H7 (cell line): ENCODE data around the gene HCFC1R1. TPM values are rescaled to one million over a fixed set of nuclear protein-coding genes. Genes with fewer than 3 reads are reported as not detected.

Experiments
- DNase-seq: peaks from one replicate; pipeline ENCODE4 v3.0.0; 2012
- H3K27me3 ChIP-seq: 2 replicates; pipeline ENCODE4 v1.6.0; 2011; ENCODE audit warnings: mild to moderate bottlenecking, low read length; ENCODE audit not compliant: control insufficient read depth, insufficient read depth
- H3K36me3 ChIP-seq: replicated peaks from 2 replicates; pipeline ENCODE4 v1.5.1; 2011; ENCODE audit warnings: low read length; ENCODE audit not compliant: control insufficient read depth, insufficient read depth
- H3K4me3 ChIP-seq: 2 replicates; pipeline ENCODE4 v1.5.1; 2011; ENCODE audit warnings: low read depth, mild to moderate bottlenecking, control low read depth, low read length, moderate library complexity; ENCODE audit not compliant: insufficient read depth
- total RNA-seq: library from RNA; depleted of rRNA; stranded (reverse); fragments of >200 nt; shearing (Covaris generic); gene quantifications from 2 replicates; pipeline ENCODE4 v1.2.3, GENCODE V29; 2014

The HCFC1R1 gene
- total RNA-seq, 1 experiment from 2014 or later, result 156 TPM

GRCh38 chr16:3030222-3031212 lies 6.8 kb upstream of the HCFC1R1 start:
- peaks cover 22% of the 10 kb centered on the region for H3K27me3 ChIP-seq
- DNase-seq, result peak; percentile 51

GRCh38 chr16:3029491-3030221 lies 5.9 kb upstream of the HCFC1R1 start:
- Histone ChIP-seq H3K27me3 (peaks cover 19% of the 10 kb centered on the region), H3K36me3 (peaks cover 13% of the 10 kb centered on the region), H3K4me3 (no peak overlapping the region)
- DNase-seq, result peak; percentile 63

More at GRCh38 chr16:3030222-3031212, 6.8 kb upstream of the HCFC1R1 start:
- Histone ChIP-seq H3K4me3 (no peak overlapping the region), H3K36me3 (peaks cover 13% of the 10 kb centered on the region)

GRCh38 chr16:3028716-3029319 lies 5.1 kb upstream of the HCFC1R1 start:
- Histone ChIP-seq H3K4me3 (no peak overlapping the region), H3K27me3 (peaks cover 19% of the 10 kb centered on the region)
- peak; percentile 36 for DNase-seq

GRCh38 chr16:3027983-3028715 lies 4.4 kb upstream of the HCFC1R1 start:
- no peak overlapping the region for H3K4me3 ChIP-seq
- peaks cover 19% of the 10 kb centered on the region for H3K27me3 ChIP-seq
- peaks cover 13% of the 10 kb centered on the region for H3K36me3 ChIP-seq
- peak; percentile 99 for DNase-seq

More at GRCh38 chr16:3028716-3029319, 5.1 kb upstream of the HCFC1R1 start:
- H3K36me3 ChIP-seq, result peaks cover 13% of the 10 kb centered on the region

GRCh38 chr16:3027489-3027795 lies 3.7 kb upstream of the HCFC1R1 start:
- Histone ChIP-seq H3K4me3 (no peak overlapping the region), H3K36me3 (peaks cover 13% of the 10 kb centered on the region), H3K27me3 (peaks cover 19% of the 10 kb centered on the region)
- peak; percentile 54 for DNase-seq

GRCh38 chr16:3026609-3027488 lies 3.1 kb upstream of the HCFC1R1 start:
- peaks cover 14% of the 10 kb centered on the region for H3K36me3 ChIP-seq
- peaks cover 19% of the 10 kb centered on the region for H3K27me3 ChIP-seq
- no peak for DNase-seq
- H3K4me3 ChIP-seq, result no peak overlapping the region

GRCh38 chr16:3026003-3026378 lies 2.2 kb upstream of the HCFC1R1 start:
- DNase-seq, result no peak
- Histone ChIP-seq H3K4me3 (no peak overlapping the region), H3K27me3 (peaks cover 19% of the 10 kb centered on the region), H3K36me3 (peaks cover 14% of the 10 kb centered on the region)

- Histone ChIP-seq H3K27me3 (peaks cover 17% of the 10 kb centered on the region), H3K4me3 (no peak overlapping the region), H3K36me3 (peaks cover 14% of the 10 kb centered on the region)
- DNase-seq, result no peak
Observed at GRCh38 chr16:3025032-3026002, 1.6 kb upstream of the HCFC1R1 start.

- Histone ChIP-seq H3K27me3 (no peaks in the 10 kb centered on the region), H3K36me3 (peaks cover 14% of the 10 kb centered on the region), H3K4me3 (peak overlapping the region; percentile 77)
- DNase-seq, result no peak
Observed at GRCh38 chr16:3023415-3023668, 400 bp downstream of the HCFC1R1 start.

GRCh38 chr16:3022684-3023414 lies 893 bp downstream of the HCFC1R1 start:
- Histone ChIP-seq H3K27me3 (no peaks in the 10 kb centered on the region), H3K36me3 (peaks cover 14% of the 10 kb centered on the region), H3K4me3 (peak overlapping the region; percentile 77)
- no peak for DNase-seq

- Histone ChIP-seq H3K27me3 (no peaks in the 10 kb centered on the region), H3K4me3 (peak overlapping the region; percentile 96), H3K36me3 (peaks cover 14% of the 10 kb centered on the region)
- peak; percentile 89 for DNase-seq
Observed at GRCh38 chr16:3022208-3022683, 1.5 kb downstream of the HCFC1R1 start.
